Heart left ventricle (tissue), 13 donors: ENCODE data around the gene UGCG.

Experiments
- CTCF ChIP-seq, 12 donors: fragments of 200-600 bp; sonication (generic) in 4 of 12; IDR thresholded peaks; one replicate each; pipeline versions ENCODE4 v1.5.0 to v1.8.0; 2018 to 2022; ENCODE audit warnings: antibody characterized with exemption in 12 of 12, mild to moderate bottlenecking in 5 of 12
- POLR2A ChIP-seq, 2 donors: fragments of 450-650 bp; IDR thresholded peaks; one replicate each; pipeline ENCODE4 v1.6.1; 2017; ENCODE audit warnings: antibody characterized with exemption in 2 of 2, mild to moderate bottlenecking in 2 of 2, moderate library complexity in 2 of 2
- donor health status: ischemic (EF 13 %, LVEDD 7.1; RV severe dilation, severe dysfunction).
- donor health status: DM: no; HTN: yes; CAD: no.
- donor health status: DM: no; HTN: no; CAD: no.
- donor health status: ischemic (EF 25% LVEDD 6.9; RV normal size, moderate dysfunction).
- donor health status: ischemic (EF 25% LVEDD 5.7; RV mildly dilated, moderate dysfunction).
- donor health status: ischemic (EF 35%, LVEDD 5.7; RV mildly dilated, moderate dysfunction).
- donor health status: nonischemic (EF 11% LVEDD 7.7; RV severe dilation, severe dysfunction).
- donor health status: DM: yes; HTN: yes; CAD: no.
- donor health status: PGD.
- donor health status: ischemic (EF 29% LVEDD 5.4; RV normal size, mild dysfunction).
- donor health status: nonischemic (EF 23%, LVEDD 6.1; RV moderate dilation, normal function).

GRCh38 chr9:111854799-111855198, 41.8 kb upstream of the UGCG start:
- TF ChIP-seq POLR2A (IDR thresholded peaks at IDR 0.05) = no peak
- no peak for TF ChIP-seq CTCF (IDR thresholded peaks at IDR 0.05)
